Suprapubic skin (tissue), 4 donors: Measurements from ENCODE around the gene LINS1. TPM values are rescaled to one million over a fixed set of nuclear protein-coding genes. Genes with fewer than 3 reads are reported as not detected.
"Not testable (repeated sequence)": the region's sequence is repeated elsewhere in the genome, so short reads cannot be mapped to it uniquely, and the experiment has no call there.

Experiments used
- DNase-seq, 2 donors: peaks; one replicate each; pipeline ENCODE4 v3.0.0-alpha.2; 2019; ENCODE audit warnings: low spot score in 2 of 2
- H3K27ac ChIP-seq: fragments of 200-600 bp; sonication (generic); one replicate; pipeline ENCODE4 v1.5.1; 2019
- H3K27me3 ChIP-seq: fragments of 200-600 bp; sonication (generic); one replicate; pipeline ENCODE4 v1.5.1; 2019
- H3K36me3 ChIP-seq: fragments of 200-600 bp; sonication (generic); one replicate; pipeline ENCODE4 v1.5.1; 2019
- H3K4me1 ChIP-seq: fragments of 200-600 bp; sonication (generic); one replicate; pipeline ENCODE4 v1.5.1; 2019
- H3K4me3 ChIP-seq: fragments of 200-600 bp; sonication (generic); one replicate; pipeline ENCODE4 v1.5.1; 2019; ENCODE audit warnings: mild to moderate bottlenecking
- H3K9me3 ChIP-seq: fragments of 200-600 bp; sonication (generic); one replicate; pipeline ENCODE4 v1.5.1; 2019
- CTCF ChIP-seq, 2 donors: fragments of 200-600 bp in 1 of 2; fragments of 450-650 bp in 1 of 2; sonication (generic) in 1 of 2; IDR thresholded peaks; one replicate each; pipeline ENCODE4 v1.5.1; 2016 to 2019; ENCODE audit warnings: antibody characterized with exemption in 2 of 2, mild to moderate bottlenecking in 1 of 2, moderate library complexity in 1 of 2
- EP300 ChIP-seq: sonication (generic); formaldehyde crosslinking; IDR thresholded peaks from one replicate; pipeline ENCODE4 v1.6.1; 2017; ENCODE audit warnings: antibody characterized with exemption
- POLR2A ChIP-seq, 2 donors: fragments of 450-650 bp; IDR thresholded peaks; one replicate each; pipeline ENCODE4 v1.6.1; 2017; ENCODE audit warnings: antibody characterized with exemption in 2 of 2, mild to moderate bottlenecking in 2 of 2, moderate library complexity in 2 of 2
- POLR2AphosphoS5 ChIP-seq, 3 donors: sonication (generic); formaldehyde crosslinking; IDR thresholded peaks; one replicate each; pipeline ENCODE4 v1.6.1; 2017; ENCODE audit warnings: antibody characterized with exemption in 3 of 3
- WGBS: methylation state at CpG from one replicate; pipeline ENCODE4 v1.1.5; 2018; 5-methylcytosine and 5-hydroxymethylcytosine counted together
- total RNA-seq, 4 donors: library from RNA; depleted of rRNA; stranded (reverse); fragments of >200 nt; gene quantifications; one replicate each; pipeline ENCODE4 v1.1.0, GENCODE V29; 2016

The LINS1 gene
- total RNA-seq, 4 donors from 2014 or later = 17.6 to 25.2 (median 20.7) TPM

- peaks cover 44% of the 10 kb centered on the region for H3K4me1 ChIP-seq
- 62% methylated on average over 3 of the region's 3 CpGs for WGBS
- H3K36me3 ChIP-seq = no peaks in the 10 kb centered on the region
- H3K27ac ChIP-seq = peak overlapping the region; percentile 77
- no peak for DNase-seq
- TF ChIP-seq EP300 = no peak
- TF ChIP-seq POLR2A (IDR thresholded peaks at IDR 0.05) = no peak
- no peak for TF ChIP-seq POLR2AphosphoS5 (IDR thresholded peaks at IDR 0.05)
- no peak for TF ChIP-seq CTCF (IDR thresholded peaks at IDR 0.05)
- H3K4me3 ChIP-seq = peak overlapping the region; percentile 23
- H3K27me3 ChIP-seq = no peaks in the 10 kb centered on the region
- no peaks in the 10 kb centered on the region for H3K9me3 ChIP-seq
These were observed 6.0 kb downstream of the LINS1 start for GRCh38 chr15:100595964-100596363.

- peaks cover 26% of the 10 kb centered on the region for H3K4me1 ChIP-seq
- no peak overlapping the region for H3K27ac ChIP-seq
- WGBS = 95% methylated on average over 2 of the region's 2 CpGs
These were observed 8.6 kb downstream of the LINS1 start for GRCh38 chr15:100593431-100593830.

GRCh38 chr15:100592898-100593297, 9.1 kb downstream of the LINS1 start:
- no peak for TF ChIP-seq POLR2AphosphoS5 (IDR thresholded peaks at IDR 0.05)
- TF ChIP-seq EP300 = no peak
- no peak for TF ChIP-seq POLR2A (IDR thresholded peaks at IDR 0.05)
- H3K4me1 ChIP-seq = peaks cover 23% of the 10 kb centered on the region
- H3K27ac ChIP-seq = no peak overlapping the region
- H3K4me3 ChIP-seq = no peak overlapping the region
- no peaks in the 10 kb centered on the region for H3K9me3 ChIP-seq
- no peaks in the 10 kb centered on the region for H3K27me3 ChIP-seq
- DNase-seq = no peak
- H3K36me3 ChIP-seq = no peaks in the 10 kb centered on the region
- 84% methylated on average over 3 of the region's 3 CpGs for WGBS

More at GRCh38 chr15:100593431-100593830, 8.6 kb downstream of the LINS1 start:
- Histone ChIP-seq H3K27me3 (no peaks in the 10 kb centered on the region), H3K36me3 (no peaks in the 10 kb centered on the region), H3K9me3 (no peaks in the 10 kb centered on the region), H3K4me3 (no peak overlapping the region)
- DNase-seq = no peak
- TF ChIP-seq EP300 = no peak
- no peak for TF ChIP-seq POLR2A (IDR thresholded peaks at IDR 0.05)
- TF ChIP-seq POLR2AphosphoS5 (IDR thresholded peaks at IDR 0.05) = no peak
- no peak for TF ChIP-seq CTCF (IDR thresholded peaks at IDR 0.05)

GRCh38 chr15:100591835-100592234, 10.1 kb downstream of the LINS1 start:
- TF ChIP-seq POLR2A (IDR thresholded peaks at IDR 0.05) = no peak
- TF ChIP-seq POLR2AphosphoS5 (IDR thresholded peaks at IDR 0.05) = no peak
- no peak for TF ChIP-seq CTCF (IDR thresholded peaks at IDR 0.05)
- no peak for TF ChIP-seq EP300
- no peak for DNase-seq
- 65% methylated on average over 2 of the region's 2 CpGs for WGBS
- Histone ChIP-seq H3K4me3 (no peak overlapping the region), H3K4me1 (peaks cover 14% of the 10 kb centered on the region), H3K27ac (no peak overlapping the region), H3K9me3 (no peaks in the 10 kb centered on the region), H3K27me3 (no peaks in the 10 kb centered on the region), H3K36me3 (no peaks in the 10 kb centered on the region)

- H3K4me3 ChIP-seq, H3K4me1 ChIP-seq, H3K27me3 ChIP-seq, H3K27ac ChIP-seq, DNase-seq, H3K9me3 ChIP-seq, H3K36me3 ChIP-seq: not testable (repeated sequence)
- 97% methylated on average over 2 of the region's 2 CpGs for WGBS
These were observed 10.8 kb downstream of the LINS1 start for GRCh38 chr15:100591163-100591562.

DNA sequence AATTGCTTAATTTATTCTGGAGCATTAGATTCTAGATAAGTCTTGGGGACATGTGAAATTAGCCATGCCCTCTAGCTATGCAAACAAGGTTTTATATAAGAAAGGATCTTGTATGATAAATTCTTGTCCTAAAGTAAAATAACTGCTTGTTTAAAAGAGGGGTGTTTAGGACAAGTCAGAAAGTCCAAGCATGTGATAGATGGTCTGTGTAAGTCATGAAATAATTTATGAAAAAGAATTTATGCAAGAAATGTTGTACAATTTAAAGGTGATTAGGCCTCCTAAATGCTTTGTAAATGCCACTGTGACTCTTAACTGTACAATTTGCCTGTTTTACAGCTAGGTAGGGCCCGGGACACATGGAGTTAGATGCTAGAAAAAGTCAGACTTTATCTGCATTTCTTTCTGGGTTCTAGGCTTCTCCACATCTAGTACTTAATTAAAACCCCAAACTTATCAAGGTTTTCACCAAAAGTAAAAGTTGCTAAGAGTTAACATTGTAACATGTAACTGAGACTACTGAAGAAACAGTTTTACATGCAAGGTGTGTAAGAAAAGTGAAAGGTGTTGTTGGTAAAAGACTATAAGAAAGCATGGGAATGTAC, 13.2 kb downstream of the LINS1 start:
- DNase-seq = no peak
- 92% methylated on average over 1 of the region's 1 CpG for WGBS
- Histone ChIP-seq H3K27ac (no peak overlapping the region), H3K36me3 (no peaks in the 10 kb centered on the region), H3K27me3 (no peaks in the 10 kb centered on the region), H3K4me3 (no peak overlapping the region), H3K4me1 (peaks cover 6% of the 10 kb centered on the region), H3K9me3 (no peaks in the 10 kb centered on the region)
- TF ChIP-seq POLR2A (IDR thresholded peaks at IDR 0.05) (no peak), CTCF (IDR thresholded peaks at IDR 0.05) (no peak), EP300 (no peak), POLR2AphosphoS5 (IDR thresholded peaks at IDR 0.05) (no peak)
